ENCODE results near the gene CIB4.

CIB4 gene

GRCh38 chr2:26590508-26590907 lies 50.7 kb downstream of the CIB4 start:
- no peaks in the 10 kb centered on the region for H3K36me3 ChIP-seq
- no peaks in the 10 kb centered on the region for H3K27me3 ChIP-seq (ENCODE audit: insufficient read depth, low read depth, severe bottlenecking)
- no peak overlapping the region for H3K27ac ChIP-seq
- H3K4me3 ChIP-seq (ENCODE audit: low read depth, low read length): no peak overlapping the region
- TF ChIP-seq, protein P1, sequence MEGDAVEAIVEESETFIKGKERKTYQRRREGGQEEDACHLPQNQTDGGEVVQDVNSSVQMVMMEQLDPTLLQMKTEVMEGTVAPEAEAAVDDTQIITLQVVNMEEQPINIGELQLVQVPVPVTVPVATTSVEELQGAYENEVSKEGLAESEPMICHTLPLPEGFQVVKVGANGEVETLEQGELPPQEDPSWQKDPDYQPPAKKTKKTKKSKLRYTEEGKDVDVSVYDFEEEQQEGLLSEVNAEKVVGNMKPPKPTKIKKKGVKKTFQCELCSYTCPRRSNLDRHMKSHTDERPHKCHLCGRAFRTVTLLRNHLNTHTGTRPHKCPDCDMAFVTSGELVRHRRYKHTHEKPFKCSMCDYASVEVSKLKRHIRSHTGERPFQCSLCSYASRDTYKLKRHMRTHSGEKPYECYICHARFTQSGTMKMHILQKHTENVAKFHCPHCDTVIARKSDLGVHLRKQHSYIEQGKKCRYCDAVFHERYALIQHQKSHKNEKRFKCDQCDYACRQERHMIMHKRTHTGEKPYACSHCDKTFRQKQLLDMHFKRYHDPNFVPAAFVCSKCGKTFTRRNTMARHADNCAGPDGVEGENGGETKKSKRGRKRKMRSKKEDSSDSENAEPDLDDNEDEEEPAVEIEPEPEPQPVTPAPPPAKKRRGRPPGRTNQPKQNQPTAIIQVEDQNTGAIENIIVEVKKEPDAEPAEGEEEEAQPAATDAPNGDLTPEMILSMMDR (IDR thresholded peaks at IDR 0.05; ENCODE audit: low read depth, low read length): no peak
- peak; percentile 8 for DNase-seq
- H3K9me3 ChIP-seq (ENCODE audit: severe bottlenecking): no peaks in the 10 kb centered on the region

DNA sequence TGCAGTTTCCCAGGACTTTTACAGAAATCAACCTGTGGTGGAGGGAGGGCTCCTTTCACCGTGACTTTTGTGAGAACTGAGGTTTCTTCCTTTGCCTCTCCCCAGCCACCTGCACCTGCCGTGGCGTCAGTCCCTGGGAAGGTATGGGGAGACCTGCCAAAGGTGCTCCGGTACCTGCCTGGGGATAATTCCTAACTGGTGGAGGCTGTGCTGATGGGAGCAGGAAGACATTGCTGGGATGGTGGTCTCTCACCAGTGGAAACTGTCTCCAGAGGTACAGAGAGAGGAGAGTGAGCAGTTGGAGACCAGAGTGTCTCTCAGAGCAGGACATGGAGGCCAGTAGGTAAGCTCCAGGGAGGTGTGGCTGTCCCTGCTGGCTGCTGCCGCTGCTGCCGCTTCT lies 52.6 kb downstream of the CIB4 start:
- Histone ChIP-seq H3K36me3 (no peaks in the 10 kb centered on the region), H3K27ac (no peak overlapping the region), H3K9me3 (ENCODE audit: severe bottlenecking) (peaks cover 2% of the 10 kb centered on the region), H3K4me3 (ENCODE audit: low read depth, low read length) (no peak overlapping the region), H3K27me3 (ENCODE audit: insufficient read depth, low read depth, severe bottlenecking) (no peaks in the 10 kb centered on the region)
- TF ChIP-seq, protein P1 (IDR thresholded peaks at IDR 0.05; ENCODE audit: low read depth, low read length): no peak
- DNase-seq: peak; percentile 2

DNA sequence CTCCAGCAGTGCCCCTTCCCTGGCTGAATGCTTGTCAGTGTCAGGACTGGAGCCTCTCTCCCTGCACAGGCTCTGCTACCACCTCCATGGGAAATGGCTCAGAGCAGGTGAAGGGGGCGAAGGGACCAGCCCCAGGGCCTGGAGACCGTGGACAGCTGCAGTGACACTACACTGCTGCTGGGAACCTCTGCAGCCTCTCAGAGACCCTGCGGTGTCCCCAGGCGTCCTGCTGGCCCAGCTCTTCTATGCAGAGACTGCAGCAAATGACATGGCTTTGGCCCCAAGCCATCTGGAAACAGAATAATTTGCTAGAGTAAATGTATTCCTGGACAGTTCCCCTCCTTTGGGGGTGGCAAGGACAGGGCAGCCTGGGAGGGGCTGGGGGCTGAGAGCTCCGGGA lies 53.2 kb downstream of the CIB4 start:
- peaks cover 2% of the 10 kb centered on the region for H3K9me3 ChIP-seq (ENCODE audit: severe bottlenecking)
- H3K4me3 ChIP-seq (ENCODE audit: low read depth, low read length): no peak overlapping the region
- no peak overlapping the region for H3K27ac ChIP-seq
- DNase-seq: peak; percentile 6
- TF ChIP-seq, protein P1 (IDR thresholded peaks at IDR 0.05; ENCODE audit: low read depth, low read length): no peak
- no peaks in the 10 kb centered on the region for H3K27me3 ChIP-seq (ENCODE audit: insufficient read depth, low read depth, severe bottlenecking)
- no peaks in the 10 kb centered on the region for H3K36me3 ChIP-seq

- TF ChIP-seq, protein P1 (IDR thresholded peaks at IDR 0.05; ENCODE audit: low read depth, low read length): no peak
- no peaks in the 10 kb centered on the region for H3K27me3 ChIP-seq (ENCODE audit: insufficient read depth, low read depth, severe bottlenecking)
- H3K27ac ChIP-seq: no peak overlapping the region
- H3K9me3 ChIP-seq (ENCODE audit: severe bottlenecking): peaks cover 2% of the 10 kb centered on the region
- DNase-seq: peak; percentile 68
- H3K36me3 ChIP-seq: no peaks in the 10 kb centered on the region
- no peak overlapping the region for H3K4me3 ChIP-seq (ENCODE audit: low read depth, low read length)
These were observed 55.2 kb downstream of the CIB4 start for GRCh38 chr2:26585966-26586365.

- TF ChIP-seq, protein P1 (IDR thresholded peaks at IDR 0.05; ENCODE audit: low read depth, low read length): no peak
- DNase-seq: no peak
- Histone ChIP-seq H3K27me3 (ENCODE audit: insufficient read depth, low read depth, severe bottlenecking) (no peaks in the 10 kb centered on the region), H3K36me3 (no peaks in the 10 kb centered on the region), H3K27ac (no peak overlapping the region), H3K9me3 (ENCODE audit: severe bottlenecking) (peaks cover 2% of the 10 kb centered on the region), H3K4me3 (ENCODE audit: low read depth, low read length) (no peak overlapping the region)
These were observed 56.1 kb downstream of the CIB4 start for GRCh38 chr2:26585100-26585499.

- H3K36me3 ChIP-seq: no peaks in the 10 kb centered on the region
- no peaks in the 10 kb centered on the region for H3K27me3 ChIP-seq (ENCODE audit: insufficient read depth, low read depth, severe bottlenecking)
- TF ChIP-seq, protein P1 (IDR thresholded peaks at IDR 0.05; ENCODE audit: low read depth, low read length): no peak
- H3K9me3 ChIP-seq (ENCODE audit: severe bottlenecking): peaks cover 2% of the 10 kb centered on the region
- H3K27ac ChIP-seq: no peak overlapping the region
- DNase-seq: peak; percentile 8
- no peak overlapping the region for H3K4me3 ChIP-seq (ENCODE audit: low read depth, low read length)
These were observed 56.5 kb downstream of the CIB4 start for GRCh38 chr2:26584656-26585055.

All from WERI-Rb-1 (cell line).